Renal cortical epithelial cell (primary cell): ENCODE results near the gene PITHD1. TPM values are rescaled to one million over a fixed set of nuclear protein-coding genes. Genes with fewer than 3 reads are reported as not detected.
"Not testable (repeated sequence)": the region's sequence is repeated elsewhere in the genome, so short reads cannot be mapped to it uniquely, and the experiment has no call there.

Experiments
- DNase-seq: peaks from one replicate; pipeline ENCODE4 v3.0.0-alpha.2; 2011; ENCODE audit warnings: low read depth
- total RNA-seq: library from RNA; depleted of rRNA; stranded (reverse); fragments of >200 nt; gene quantifications from 2 replicates; pipeline ENCODE4 v1.2.3, GENCODE V29; 2014

Gene PITHD1
- total RNA-seq, 1 donor from 2014 or later = 40.5 TPM

GRCh38 chr1:23799255-23799569, 21.0 kb downstream of the PITHD1 start:
- no peak for DNase-seq

GRCh38 chr1:23799570-23800399, 21.6 kb downstream of the PITHD1 start:
- peak; percentile 93 for DNase-seq

GRCh38 chr1:23800400-23801337, 22.5 kb downstream of the PITHD1 start, which contains the start of gene GALE:
Gene GALE, minus strand, starts transcription at chr1:23800754. Its CDS starts 1,747 bp downstream, at chr1:23799007.
- DNase-seq = peak; percentile 82

GRCh38 chr1:23801338-23801748, 23.1 kb downstream of the PITHD1 start:
- no peak for DNase-seq

GRCh38 chr1:23801876-23802275, 23.7 kb downstream of the PITHD1 start:
- DNase-seq = no peak

- DNase-seq = not testable (repeated sequence)
These were observed 24.7 kb downstream of the PITHD1 start for GRCh38 chr1:23802809-23803342.

- no peak for DNase-seq
These were observed 25.5 kb downstream of the PITHD1 start for GRCh38 chr1:23803674-23804073.

- DNase-seq = no peak
These were observed 26.1 kb downstream of the PITHD1 start for GRCh38 chr1:23804183-23804835.

- DNase-seq = no peak
These were observed 26.8 kb downstream of the PITHD1 start for GRCh38 chr1:23805025-23805424.

- no peak for DNase-seq
These were observed 28.1 kb downstream of the PITHD1 start for GRCh38 chr1:23806280-23806679.

GRCh38 chr1:23807453-23807852, 29.2 kb downstream of the PITHD1 start:
- DNase-seq = no peak

- DNase-seq = peak; percentile 69
These were observed 31.5 kb downstream of the PITHD1 start for GRCh38 chr1:23809751-23810171.

GRCh38 chr1:23810818-23811540, 32.8 kb downstream of the PITHD1 start:
- DNase-seq = peak; percentile 41

- DNase-seq = no peak
These were observed 35.8 kb downstream of the PITHD1 start for GRCh38 chr1:23814016-23814415.

GRCh38 chr1:23816361-23816760, 38.1 kb downstream of the PITHD1 start:
- DNase-seq = no peak

GRCh38 chr1:23816906-23817305, 38.7 kb downstream of the PITHD1 start:
- no peak for DNase-seq

- no peak for DNase-seq
These were observed 39.4 kb downstream of the PITHD1 start for GRCh38 chr1:23817633-23818032.

GRCh38 chr1:23823767-23824166, 45.5 kb downstream of the PITHD1 start:
- DNase-seq = no peak

- peak; percentile 7 for DNase-seq
These were observed 46.5 kb downstream of the PITHD1 start for GRCh38 chr1:23824711-23825075.

GRCh38 chr1:23825076-23825761, 47.0 kb downstream of the PITHD1 start, which contains the start of gene HMGCL:
Gene HMGCL, minus strand, starts transcription at chr1:23825429. Its CDS starts 14 bp downstream, at chr1:23825415.
- DNase-seq = peak; percentile 72
